ENCODE results near the gene TFPI. TPM values are rescaled to one million over a fixed set of nuclear protein-coding genes. Genes with fewer than 3 reads are reported as not detected.

Gene TFPI
- total and polyA plus RNA-seq, 2 donors (not counting 3 experiments of a cell fraction or from before 2014, with no cell fraction given) = 177 to 286 TPM

DNA sequence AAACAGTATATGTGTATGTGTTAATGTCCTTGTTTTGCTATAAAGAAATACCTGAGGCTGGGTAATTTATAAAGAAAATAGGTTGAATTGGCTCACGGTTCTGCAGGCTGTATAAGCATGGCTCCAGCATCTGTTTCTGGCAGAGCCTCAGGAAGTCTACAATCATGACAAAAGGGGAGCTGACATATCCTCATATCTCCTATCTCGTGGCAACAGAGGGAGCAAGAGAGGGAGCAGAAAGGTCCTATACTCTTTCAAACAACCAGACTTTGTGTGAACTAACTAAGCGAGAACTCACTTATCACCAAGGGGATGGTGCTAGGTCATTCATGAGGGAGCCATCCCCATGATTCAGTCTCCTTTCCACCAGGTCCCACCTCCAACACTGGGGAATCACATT, 119.2 kb downstream of the TFPI start:
- no peaks in the 10 kb centered on the region for H3K27me3 ChIP-seq (ENCODE audit: control insufficient read depth in 2 of 2, insufficient read depth in 2 of 2, low read length in 2 of 2)
- H4K20me1 ChIP-seq (replicated peaks; ENCODE audit: control insufficient read depth, extremely low read depth, insufficient read depth, low read length) = no peaks in the 10 kb centered on the region
- ChIA-PET POLR2A (interaction anchor here (1.5 kb wide), 1 partner anchor 13 kb away, joined by 5 read pairs; the partner anchor contains the start of gene CALCRL), CTCF (interaction anchor here (0.6 to 1.5 kb wide), 3 partner anchors 8 to 532 kb away, joined by 3 to 4 read pairs (median 3); no protein-coding TSS in a partner anchor)
- BruUV-seq (replicated peaks) = TSS peak; percentile 7
- no peak for FAIRE-seq
- dilution Hi-C loops (cut with MboI; ENCODE audit: extremely low pct_ligation_motif_present, low sequenced_read_pairs) = loop anchor here (25.0 kb wide), 1 partner anchor 523 kb away; no protein-coding TSS in a partner anchor
- intact Hi-C loops (cut with micrococcal nuclease) = no loop called here
- no peaks in the 10 kb centered on the region for H3K9me1 ChIP-seq (replicated peaks; ENCODE audit: control insufficient read depth, extremely low read depth, insufficient read depth, low read length)
- no peaks in the 10 kb centered on the region for H3K9me3 ChIP-seq (replicated peaks; ENCODE audit: control insufficient read depth, insufficient read depth, low read length)
- TF ChIP-seq MAX (IDR thresholded peaks at IDR 0.05; ENCODE audit: insufficient read depth, insufficient read length) = no peak
- TF ChIP-seq POLR2A (IDR thresholded peaks at IDR 0.05; ENCODE audit: low read depth, low read length) = no peak
- no peak for TF ChIP-seq JUN (IDR thresholded peaks at IDR 0.05; ENCODE audit: borderline replicate concordance, insufficient read depth, insufficient read length, low read depth)
- no peak for TF ChIP-seq FOS (IDR thresholded peaks at IDR 0.05; ENCODE audit: borderline replicate concordance, insufficient read depth, low read length)
- TF ChIP-seq GATA2 (IDR thresholded peaks at IDR 0.05; ENCODE audit: insufficient read depth, insufficient read length, low read depth, low read length) = no peak
- TF ChIP-seq CTCF (IDR thresholded peaks at IDR 0.05; ENCODE audit: extremely low read depth in 1 of 2, insufficient read depth in 1 of 2, low read depth in 1 of 2, low read length in 2 of 2) = no peak
- no peak for TF ChIP-seq POLR2AphosphoS5 (IDR thresholded peaks at IDR 0.05; ENCODE audit: insufficient read depth, low read depth, low read length)
- TF ChIP-seq MYC (IDR thresholded peaks at IDR 0.05; ENCODE audit: low read depth, low read length) = no peak
- TF ChIP-seq EZH2 (IDR thresholded peaks at IDR 0.05; ENCODE audit: borderline replicate concordance, low read depth, low read length, severe bottlenecking) = no peak
- H3K4me2 ChIP-seq (ENCODE audit: insufficient read depth, low read length) = peak overlapping the region; percentile 76
- peaks cover 99% of the 10 kb centered on the region for H3K4me1 ChIP-seq (ENCODE audit: control insufficient read depth, extremely low read depth, insufficient read depth, low read length)
- no peak overlapping the region for H2AFZ ChIP-seq (ENCODE audit: low read depth, low read length)
- DNase-seq (ENCODE audit: low read depth, low spot score) = peak; percentile 70
- peaks cover 84% of the 10 kb centered on the region for H3K79me2 ChIP-seq (ENCODE audit: control insufficient read depth, insufficient read depth, low read length)
- no peak overlapping the region for H3K9ac ChIP-seq (replicated peaks; ENCODE audit: extremely low read depth, insufficient read depth, low read length)
- H3K4me3 ChIP-seq (replicated peaks in 1 of 3; ENCODE audit: insufficient read depth in 1 of 3, low read depth in 1 of 3, low read length in 3 of 3) = no peak overlapping the region
- peak overlapping the region; percentile 79 for H3K27ac ChIP-seq (ENCODE audit: insufficient read depth, low read depth, low read length)
- peaks cover 2 to 20% of the 10 kb centered on the region in 2 experiments for H3K36me3 ChIP-seq (ENCODE audit: control insufficient read depth in 2 of 2, extremely low read depth in 1 of 2, insufficient read depth in 2 of 2, low read length in 2 of 2)
